NCI-H1092 (cell line): ENCODE measurements around the gene SH2D2A.

Experiments
- DNase-seq: peaks from one replicate; lab custom pipeline; 2025; lab: John Stamatoyannopoulos, UW

Gene SH2D2A

GRCh38 chr1:156803086-156803851, 13.4 kb downstream of the SH2D2A start:
- DNase-seq, result no peak

- no peak for DNase-seq
These were observed 14.2 kb downstream of the SH2D2A start for GRCh38 chr1:156802421-156802935.

- DNase-seq, result no peak
These were observed 15.1 kb downstream of the SH2D2A start for GRCh38 chr1:156801409-156802121.

GRCh38 chr1:156797212-156797871, 19.3 kb downstream of the SH2D2A start:
- DNase-seq, result peak; percentile 28

- DNase-seq, result no peak
These were observed 20.1 kb downstream of the SH2D2A start for GRCh38 chr1:156796340-156797097.

GRCh38 chr1:156795787-156796186, 20.9 kb downstream of the SH2D2A start:
- no peak for DNase-seq

GRCh38 chr1:156795374-156795733, 21.3 kb downstream of the SH2D2A start:
- no peak for DNase-seq

- no peak for DNase-seq
These were observed 21.9 kb downstream of the SH2D2A start for GRCh38 chr1:156794506-156795373.

GRCh38 chr1:156789621-156790318, 26.9 kb downstream of the SH2D2A start:
- DNase-seq, result no peak

- no peak for DNase-seq
These were observed 28.5 kb downstream of the SH2D2A start for GRCh38 chr1:156788136-156788535.

GRCh38 chr1:156786640-156787039, 30.0 kb downstream of the SH2D2A start:
- no peak for DNase-seq

- DNase-seq, result no peak
These were observed 31.2 kb downstream of the SH2D2A start for GRCh38 chr1:156785458-156785857.

GRCh38 chr1:156781585-156782186, 35.0 kb downstream of the SH2D2A start:
- no peak for DNase-seq

- no peak for DNase-seq
These were observed 39.1 kb downstream of the SH2D2A start for GRCh38 chr1:156777573-156777972.

- DNase-seq, result no peak
These were observed 39.7 kb downstream of the SH2D2A start for GRCh38 chr1:156776942-156777341.

- DNase-seq, result no peak
These were observed 40.8 kb downstream of the SH2D2A start for GRCh38 chr1:156775799-156776198.

- no peak for DNase-seq
These were observed 43.0 kb downstream of the SH2D2A start for GRCh38 chr1:156773607-156774006.

GRCh38 chr1:156772728-156773497, 43.7 kb downstream of the SH2D2A start:
- DNase-seq, result no peak

GRCh38 chr1:156772222-156772621, 44.4 kb downstream of the SH2D2A start:
- no peak for DNase-seq
